HepG2 (cell line): ENCODE results near the gene LDLRAD3. TPM values are rescaled to one million over a fixed set of nuclear protein-coding genes. Genes with fewer than 3 reads are reported as not detected.

Source experiments
- ATAC-seq: fragments of 200-7000 bp; cut with Tn5 transposase; 3 replicates; pipeline ENCODE4 v1.9.1; 2020; ENCODE audit warnings: mild to moderate bottlenecking, moderate library complexity
- BruUV-seq: library from RNA; stranded (reverse); fragments of 400-500 nt; replicated peaks from 2 replicates; lab custom pipeline; 2021; lab: Mats Ljungman, UMichigan
- CTCF ChIA-PET: fragments of 300-600 bp; formaldehyde crosslinking; extraction: SDS; loops from one replicate; lab custom pipeline; 2021; ENCODE audit warnings: low total read pairs, inconsistent platforms, low intra/inter-chr PET ratio; lab: Yijun Ruan, JAX
- POLR2A ChIA-PET: fragments of 350-600 bp; sonication (Branson Sonifier 250); formaldehyde crosslinking; loops from one replicate; lab custom pipeline; 2020; ENCODE audit warnings: antibody characterized with exemption, inconsistent platforms; lab: Yijun Ruan, JAX
- DNase-seq: peaks from one replicate; pipeline ENCODE4 v3.0.0-alpha.2; 2015; ENCODE audit warnings: low spot score
- FAIRE-seq: peaks from 3 replicates; lab custom pipeline; 2011; peaks lifted over from hg19 to GRCh38; lab: Jason Lieb, UNC
- H2AFZ ChIP-seq: one replicate; pipeline ENCODE4 v1.6.1; 2011; ENCODE audit warnings: low read length, inconsistent platforms
- H3K27ac ChIP-seq: fragments of 300-600 bp; 3 replicates; pipeline ENCODE4 v1.8.0; 2011; ENCODE audit warnings: mixed run types, mild to moderate bottlenecking, mixed read lengths, low read length, inconsistent platforms; ENCODE audit not compliant: insufficient read depth; ENCODE audit errors: extremely low read length
- H3K27me3 ChIP-seq, 2 experiments: fragments of 200-600 bp in 1 of 2; 2 replicates in 1 of 2; 3 replicates in 1 of 2; pipeline versions ENCODE4 v1.6.0 to v1.8.0; 2011; ENCODE audit warnings: low read length in 2 of 2, mild to moderate bottlenecking in 2 of 2, moderate library complexity in 2 of 2, inconsistent platforms in 1 of 2; ENCODE audit not compliant: insufficient read depth in 2 of 2, control insufficient read depth in 1 of 2
- H3K36me3 ChIP-seq, 2 experiments: fragments of 200-600 bp in 1 of 2; replicated peaks in 1 of 2; 2 replicates in 1 of 2; 3 replicates in 1 of 2; pipeline versions ENCODE4 v1.5.1 to v1.8.0; 2011; ENCODE audit warnings: low read length in 2 of 2, inconsistent platforms in 1 of 2; ENCODE audit not compliant: insufficient read depth in 2 of 2, control insufficient read depth in 1 of 2
- H3K4me1 ChIP-seq: 2 replicates; pipeline ENCODE4 v1.5.1; 2012; ENCODE audit warnings: low read length, inconsistent platforms; ENCODE audit not compliant: insufficient read depth
- H3K4me2 ChIP-seq: 2 replicates; pipeline ENCODE4 v1.6.0; 2011; ENCODE audit warnings: low read depth, low read length, inconsistent platforms
- H3K4me3 ChIP-seq, 3 experiments: fragments of 200-600 bp in 1 of 3; sonication (generic), shearing (Covaris generic) in 1 of 3; replicated peaks in 1 of 3; 2 replicates each; pipeline ENCODE4 v1.5.1; 2011 to 2016; ENCODE audit warnings: low read length in 3 of 3, inconsistent platforms in 2 of 3, low read depth in 2 of 3, mild to moderate bottlenecking in 2 of 3, control low read depth in 1 of 3, mixed read lengths in 1 of 3; ENCODE audit not compliant: insufficient read depth in 1 of 3
- H3K79me2 ChIP-seq: one replicate; pipeline ENCODE4 v1.6.1; 2011; ENCODE audit warnings: low read length, inconsistent platforms; ENCODE audit not compliant: insufficient read depth
- H3K9ac ChIP-seq: 2 replicates; pipeline ENCODE4 v1.6.0; 2011; ENCODE audit warnings: mild to moderate bottlenecking, low read depth, low read length, inconsistent platforms; ENCODE audit not compliant: insufficient read depth
- H3K9me3 ChIP-seq: 2 replicates; pipeline ENCODE4 v1.5.1; 2012; ENCODE audit warnings: mild to moderate bottlenecking, low read length
- H4K20me1 ChIP-seq: 2 replicates; pipeline ENCODE4 v1.6.0; 2011; ENCODE audit warnings: inconsistent platforms, mild to moderate bottlenecking, low read length, moderate library complexity; ENCODE audit not compliant: insufficient read depth
- HNF4G ChIP-seq, 2 experiments: sonication (generic) in 1 of 2; formaldehyde crosslinking in 1 of 2; IDR thresholded peaks; 2 replicates each; pipeline versions ENCODE4 v1.4.0 to v1.6.1; 2011 to 2020; ENCODE audit warnings: borderline replicate concordance in 2 of 2, low read depth in 2 of 2, mild to moderate bottlenecking in 2 of 2, low read length in 1 of 2, missing genetic modification reagents in 1 of 2, moderate library complexity in 1 of 2
- PHF20 ChIP-seq: sonication (generic); formaldehyde crosslinking; IDR thresholded peaks from 2 replicates; pipeline ENCODE4 v1.5.0; 2020; ENCODE audit warnings: mild to moderate bottlenecking, missing genetic modification reagents
- SNAPC2 ChIP-seq: sonication (generic); formaldehyde crosslinking; IDR thresholded peaks from 2 replicates; pipeline ENCODE4 v1.8.1; 2022; ENCODE audit warnings: mild to moderate bottlenecking, missing genetic modification reagents
- SRSF4 ChIP-seq: fragments of 200-400 bp; formaldehyde crosslinking; IDR thresholded peaks from one replicate; pipeline ENCODE4 v1.6.1; 2018; ENCODE audit warnings: mild to moderate bottlenecking, low read depth, low read length, moderate library complexity; ENCODE audit not compliant: poor library complexity, severe bottlenecking
- ZFX ChIP-seq: sonication (generic); formaldehyde crosslinking; IDR thresholded peaks from 2 replicates; pipeline ENCODE4 v1.4.0; 2020; ENCODE audit warnings: mild to moderate bottlenecking, low read depth, missing genetic modification reagents, moderate library complexity
- ZNF343 ChIP-seq: sonication (generic); formaldehyde crosslinking; IDR thresholded peaks from 2 replicates; pipeline ENCODE4 v1.4.0; 2020; ENCODE audit warnings: mild to moderate bottlenecking, missing genetic modification reagents
- ZNF496 ChIP-seq: sonication (generic); formaldehyde crosslinking; IDR thresholded peaks from 2 replicates; pipeline ENCODE4 v1.8.1; 2023; ENCODE audit warnings: mild to moderate bottlenecking, moderate library complexity, missing genetic modification reagents; ENCODE audit not compliant: insufficient replicate concordance
- ZNF552 ChIP-seq: sonication (generic); formaldehyde crosslinking; IDR thresholded peaks from 2 replicates; pipeline ENCODE4 v1.9.0; 2022; ENCODE audit warnings: missing genetic modification reagents, mild to moderate bottlenecking, borderline replicate concordance
- ZNF782 ChIP-seq: sonication (generic); formaldehyde crosslinking; IDR thresholded peaks from 2 replicates; pipeline ENCODE4 v1.4.0; 2020; ENCODE audit warnings: missing genetic modification reagents, mild to moderate bottlenecking, borderline replicate concordance
- WGBS: methylation state at CpG from one replicate; pipeline ENCODE4 v1.1.6; 2017; ENCODE audit warnings: low lambda C conversion rate; 5-methylcytosine and 5-hydroxymethylcytosine counted together
- in situ Hi-C: cut with HindIII; loops from 2 replicates; pipeline ENCODE4 v1.10.0; 2017; ENCODE audit warnings: low pct_unique_long_range_greater_than_20kb; ENCODE audit not compliant: extremely low pct_ligation_motif_present
- intact Hi-C: fragments of 100-400 bp; cut with micrococcal nuclease; formaldehyde crosslinking; loops from one replicate; pipeline ENCODE4 v1.10.0; 2022; ENCODE audit not compliant: unreplicated experiment
- polyA plus RNA-seq, 8 experiments: library from polyadenylated mRNA; depleted of rRNA in 3 of 8; stranded (reverse) in 7 of 8; unstranded in 1 of 8; fragments of >200 nt; fragmentation: Illumina TruSeq in 4 of 8; extraction: Trizol in 4 of 8; gene quantifications; 2 replicates each; pipeline versions ENCODE4 v1.2.1 to v1.2.3, GENCODE V29; 2011 to 2016; ENCODE audit warnings: low read depth in 4 of 8, missing spikeins in 1 of 8, mixed read lengths in 1 of 8; ENCODE audit not compliant: insufficient read depth in 1 of 8
- total RNA-seq, 5 experiments: library from RNA; depleted of rRNA; stranded (reverse); fragments of >200 nt; fragmentation: Illumina TruSeq; extraction: Trizol; gene quantifications; 2 replicates each; pipeline ENCODE4 v1.2.3, GENCODE V29; 2016; ENCODE audit warnings: low read depth in 1 of 5
- TF ChIP-seq, protein P1 (sequence below): sonication (generic); formaldehyde crosslinking; IDR thresholded peaks from 2 replicates; pipeline ENCODE4 v1.5.0; 2020; ENCODE audit warnings: missing genetic modification reagents, mild to moderate bottlenecking, borderline replicate concordance
- TF ChIP-seq, protein P2 (sequence below): sonication (generic); formaldehyde crosslinking; IDR thresholded peaks from 2 replicates; pipeline ENCODE4 v1.4.0; 2020; ENCODE audit warnings: mild to moderate bottlenecking, missing genetic modification reagents
- TF ChIP-seq, protein P3 (sequence below): sonication (generic); formaldehyde crosslinking; IDR thresholded peaks from 2 replicates; pipeline ENCODE4 v1.9.0; 2022; ENCODE audit warnings: low read depth, missing genetic modification reagents
- TF ChIP-seq, protein P4 (sequence below): sonication (generic); formaldehyde crosslinking; IDR thresholded peaks from 2 replicates; pipeline ENCODE4 v1.4.0; 2020; ENCODE audit warnings: mild to moderate bottlenecking, missing genetic modification reagents

The LDLRAD3 gene
- total and polyA plus RNA-seq, 2 of the 13 experiments (the other 11 are each of a cell fraction or from before 2014, with no cell fraction given): 0.50 to 0.60 TPM

DNA sequence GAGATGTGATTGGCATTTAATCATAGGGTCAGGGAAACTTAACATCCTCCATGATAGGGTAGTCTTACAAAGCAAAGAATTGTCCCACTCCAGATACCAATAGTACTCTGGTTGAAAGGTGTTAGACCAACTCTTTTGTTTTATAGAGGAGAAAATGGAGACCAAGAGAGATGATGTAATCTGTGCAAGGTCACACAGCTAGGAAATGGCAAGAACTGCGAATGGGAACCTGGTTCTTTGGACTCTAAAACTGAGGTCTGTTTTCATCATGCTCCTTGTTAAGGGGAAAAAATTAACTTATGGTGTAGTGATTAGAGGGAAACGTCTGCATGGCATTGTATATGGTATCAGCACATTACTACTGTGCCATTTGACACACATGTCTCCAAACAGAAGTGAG is 174.2 kb downstream of the LDLRAD3 start:
- Histone ChIP-seq H3K27ac (no peak overlapping the region), H3K9ac (no peak overlapping the region), H3K4me3 (no peak overlapping the region), H3K36me3 (no peaks in the 10 kb centered on the region), H3K9me3 (no peaks in the 10 kb centered on the region), H3K79me2 (no peaks in the 10 kb centered on the region), H4K20me1 (no peaks in the 10 kb centered on the region), H2AFZ (no peak overlapping the region), H3K27me3 (no peaks in the 10 kb centered on the region; a peak in 1 of 5 replicates), H3K4me1 (no peaks in the 10 kb centered on the region), H3K4me2 (no peak overlapping the region)
- in situ Hi-C loops: no loop called here
- ChIA-PET CTCF (no interaction called here), POLR2A (no interaction called here)
- no peak for ATAC-seq
- no TSS peak for BruUV-seq
- no peak for TF ChIP-seq ZNF496 (CRISPR knock-in tag)
- no peak for FAIRE-seq
- 3% methylated on average over 2 of the region's 2 CpGs for WGBS
- intact Hi-C loops: no loop called here
- no peak for DNase-seq

DNA sequence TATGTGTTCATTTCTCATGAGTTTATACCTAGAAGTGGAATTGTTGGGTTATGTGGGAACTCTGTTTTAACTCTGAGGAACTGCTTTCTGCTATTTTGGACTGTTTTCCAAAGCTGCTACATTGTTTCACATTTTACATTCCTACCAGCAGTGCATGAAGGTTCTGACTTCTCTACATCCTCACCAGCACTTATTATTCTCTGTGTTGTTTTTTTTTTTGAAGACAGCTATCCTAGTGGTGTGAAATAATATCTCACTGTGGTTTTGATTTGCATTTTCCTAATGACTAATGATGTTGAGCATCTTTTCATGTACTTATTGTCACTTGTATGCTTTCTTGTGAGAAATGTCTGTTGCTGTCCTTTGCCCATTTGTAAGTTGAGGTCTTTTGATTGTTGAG is 175.4 kb downstream of the LDLRAD3 start:
- Histone ChIP-seq H3K4me3 (no peak overlapping the region), H3K9me3 (no peaks in the 10 kb centered on the region), H3K36me3 (no peaks in the 10 kb centered on the region), H3K4me1 (no peaks in the 10 kb centered on the region), H3K27ac (no peak overlapping the region), H4K20me1 (no peaks in the 10 kb centered on the region), H2AFZ (no peak overlapping the region), H3K4me2 (no peak overlapping the region), H3K79me2 (no peaks in the 10 kb centered on the region), H3K27me3 (peaks cover 0 to 1% of the 10 kb centered on the region in 2 experiments; a peak in 2 of 5 replicates), H3K9ac (no peak overlapping the region)
- ChIA-PET POLR2A (no interaction called here), CTCF (no interaction called here)
- BruUV-seq: no TSS peak
- DNase-seq: no peak
- no peak for FAIRE-seq
- no peak for ATAC-seq
- in situ Hi-C loops: no loop called here
- intact Hi-C loops: no loop called here
- TF ChIP-seq ZNF782 (CRISPR knock-in tag): no peak
- no peak for TF ChIP-seq ZFX
- TF ChIP-seq ZNF552 (CRISPR knock-in tag): no peak
- no peak for TF ChIP-seq SNAPC2 (CRISPR knock-in tag)
- no peak for TF ChIP-seq PHF20 (CRISPR knock-in tag)
- TF ChIP-seq, protein P1, sequence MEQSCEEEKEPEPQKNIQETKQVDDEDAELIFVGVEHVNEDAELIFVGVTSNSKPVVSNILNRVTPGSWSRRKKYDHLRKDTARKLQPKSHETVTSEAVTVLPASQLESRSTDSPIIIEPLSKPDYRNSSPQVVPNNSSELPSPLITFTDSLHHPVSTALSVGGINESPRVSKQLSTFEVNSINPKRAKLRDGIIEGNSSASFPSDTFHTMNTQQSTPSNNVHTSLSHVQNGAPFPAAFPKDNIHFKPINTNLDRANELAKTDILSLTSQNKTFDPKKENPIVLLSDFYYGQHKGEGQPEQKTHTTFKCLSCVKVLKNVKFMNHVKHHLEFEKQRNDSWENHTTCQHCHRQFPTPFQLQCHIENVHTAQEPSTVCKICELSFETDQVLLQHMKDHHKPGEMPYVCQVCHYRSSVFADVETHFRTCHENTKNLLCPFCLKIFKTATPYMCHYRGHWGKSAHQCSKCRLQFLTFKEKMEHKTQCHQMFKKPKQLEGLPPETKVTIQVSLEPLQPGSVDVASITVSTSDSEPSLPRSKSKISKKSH (CRISPR knock-in tag): no peak
- TF ChIP-seq SRSF4: no peak
- TF ChIP-seq, protein P2, sequence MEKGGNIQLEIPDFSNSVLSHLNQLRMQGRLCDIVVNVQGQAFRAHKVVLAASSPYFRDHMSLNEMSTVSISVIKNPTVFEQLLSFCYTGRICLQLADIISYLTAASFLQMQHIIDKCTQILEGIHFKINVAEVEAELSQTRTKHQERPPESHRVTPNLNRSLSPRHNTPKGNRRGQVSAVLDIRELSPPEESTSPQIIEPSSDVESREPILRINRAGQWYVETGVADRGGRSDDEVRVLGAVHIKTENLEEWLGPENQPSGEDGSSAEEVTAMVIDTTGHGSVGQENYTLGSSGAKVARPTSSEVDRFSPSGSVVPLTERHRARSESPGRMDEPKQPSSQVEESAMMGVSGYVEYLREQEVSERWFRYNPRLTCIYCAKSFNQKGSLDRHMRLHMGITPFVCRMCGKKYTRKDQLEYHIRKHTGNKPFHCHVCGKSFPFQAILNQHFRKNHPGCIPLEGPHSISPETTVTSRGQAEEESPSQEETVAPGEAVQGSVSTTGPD (CRISPR knock-in tag): no peak
- no peak for TF ChIP-seq HNF4G (IDR thresholded peaks at IDR 0.05; ENCODE audit: borderline replicate concordance, low read depth, low read length)
- TF ChIP-seq HNF4G (CRISPR knock-in tag; IDR thresholded peaks at IDR 0.05; ENCODE audit: borderline replicate concordance, low read depth): no peak
- TF ChIP-seq, protein P3, sequence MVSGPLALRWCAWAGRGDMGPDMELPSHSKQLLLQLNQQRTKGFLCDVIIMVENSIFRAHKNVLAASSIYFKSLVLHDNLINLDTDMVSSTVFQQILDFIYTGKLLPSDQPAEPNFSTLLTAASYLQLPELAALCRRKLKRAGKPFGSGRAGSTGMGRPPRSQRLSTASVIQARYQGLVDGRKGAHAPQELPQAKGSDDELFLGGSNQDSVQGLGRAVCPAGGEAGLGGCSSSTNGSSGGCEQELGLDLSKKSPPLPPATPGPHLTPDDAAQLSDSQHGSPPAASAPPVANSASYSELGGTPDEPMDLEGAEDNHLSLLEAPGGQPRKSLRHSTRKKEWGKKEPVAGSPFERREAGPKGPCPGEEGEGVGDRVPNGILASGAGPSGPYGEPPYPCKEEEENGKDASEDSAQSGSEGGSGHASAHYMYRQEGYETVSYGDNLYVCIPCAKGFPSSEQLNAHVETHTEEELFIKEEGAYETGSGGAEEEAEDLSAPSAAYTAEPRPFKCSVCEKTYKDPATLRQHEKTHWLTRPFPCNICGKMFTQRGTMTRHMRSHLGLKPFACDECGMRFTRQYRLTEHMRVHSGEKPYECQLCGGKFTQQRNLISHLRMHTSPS: no peak
- TF ChIP-seq, protein P4, sequence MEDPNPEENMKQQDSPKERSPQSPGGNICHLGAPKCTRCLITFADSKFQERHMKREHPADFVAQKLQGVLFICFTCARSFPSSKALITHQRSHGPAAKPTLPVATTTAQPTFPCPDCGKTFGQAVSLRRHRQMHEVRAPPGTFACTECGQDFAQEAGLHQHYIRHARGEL: no peak
- no peak for TF ChIP-seq ZNF343 (CRISPR knock-in tag)
